GM12874 (cell line): ENCODE data around the gene ZSCAN22.

ENCODE experiments used
- TF ChIP-seq, protein P1 (sequence below): IDR thresholded peaks from 2 replicates; pipeline ENCODE4 v1.5.1; 2011; ENCODE audit warnings: low read depth, mild to moderate bottlenecking, control low read depth, low read length, moderate library complexity; ENCODE audit not compliant: insufficient read depth

ZSCAN22 gene

DNA sequence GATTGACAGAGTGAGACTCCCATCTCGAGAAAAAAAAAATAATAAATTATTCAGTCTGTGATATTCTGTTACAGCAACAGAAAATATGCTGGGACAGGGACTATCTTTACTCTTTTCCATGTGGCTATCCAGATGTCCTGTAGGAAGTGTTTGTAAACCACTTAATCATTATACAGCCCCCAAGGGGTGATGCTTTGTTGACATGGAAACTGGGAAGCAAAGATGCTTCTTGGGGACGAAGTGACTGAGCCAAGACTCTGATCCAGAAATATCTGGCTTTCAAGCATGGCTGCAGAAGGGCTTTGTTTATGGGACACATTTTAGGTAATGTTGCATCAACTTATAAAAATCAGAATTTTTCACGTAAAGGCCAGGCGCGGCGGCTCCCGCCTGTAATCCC lies 42.6 kb upstream of the ZSCAN22 start:
- TF ChIP-seq, protein P1, sequence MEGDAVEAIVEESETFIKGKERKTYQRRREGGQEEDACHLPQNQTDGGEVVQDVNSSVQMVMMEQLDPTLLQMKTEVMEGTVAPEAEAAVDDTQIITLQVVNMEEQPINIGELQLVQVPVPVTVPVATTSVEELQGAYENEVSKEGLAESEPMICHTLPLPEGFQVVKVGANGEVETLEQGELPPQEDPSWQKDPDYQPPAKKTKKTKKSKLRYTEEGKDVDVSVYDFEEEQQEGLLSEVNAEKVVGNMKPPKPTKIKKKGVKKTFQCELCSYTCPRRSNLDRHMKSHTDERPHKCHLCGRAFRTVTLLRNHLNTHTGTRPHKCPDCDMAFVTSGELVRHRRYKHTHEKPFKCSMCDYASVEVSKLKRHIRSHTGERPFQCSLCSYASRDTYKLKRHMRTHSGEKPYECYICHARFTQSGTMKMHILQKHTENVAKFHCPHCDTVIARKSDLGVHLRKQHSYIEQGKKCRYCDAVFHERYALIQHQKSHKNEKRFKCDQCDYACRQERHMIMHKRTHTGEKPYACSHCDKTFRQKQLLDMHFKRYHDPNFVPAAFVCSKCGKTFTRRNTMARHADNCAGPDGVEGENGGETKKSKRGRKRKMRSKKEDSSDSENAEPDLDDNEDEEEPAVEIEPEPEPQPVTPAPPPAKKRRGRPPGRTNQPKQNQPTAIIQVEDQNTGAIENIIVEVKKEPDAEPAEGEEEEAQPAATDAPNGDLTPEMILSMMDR = no peak

DNA sequence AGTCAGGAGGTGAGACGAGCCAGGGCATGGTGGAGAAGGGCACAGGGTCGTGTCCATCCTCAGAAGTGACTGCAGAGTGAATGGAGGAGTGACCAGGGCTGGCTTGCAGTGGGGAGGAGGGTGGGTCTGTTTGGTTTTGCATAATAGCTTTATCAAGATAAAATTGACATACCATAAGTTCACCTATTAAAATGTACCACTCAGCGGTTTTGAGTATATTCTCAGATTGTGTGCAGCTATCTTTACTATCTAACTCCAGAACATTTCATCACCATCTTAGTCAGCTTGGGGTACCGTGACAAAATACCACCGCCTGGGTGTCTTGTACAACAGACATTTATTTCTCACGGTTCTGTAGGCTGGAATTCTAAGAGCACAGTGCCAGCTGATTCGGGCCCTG lies 34.9 kb upstream of the ZSCAN22 start:
- TF ChIP-seq, protein P1 = no peak

DNA sequence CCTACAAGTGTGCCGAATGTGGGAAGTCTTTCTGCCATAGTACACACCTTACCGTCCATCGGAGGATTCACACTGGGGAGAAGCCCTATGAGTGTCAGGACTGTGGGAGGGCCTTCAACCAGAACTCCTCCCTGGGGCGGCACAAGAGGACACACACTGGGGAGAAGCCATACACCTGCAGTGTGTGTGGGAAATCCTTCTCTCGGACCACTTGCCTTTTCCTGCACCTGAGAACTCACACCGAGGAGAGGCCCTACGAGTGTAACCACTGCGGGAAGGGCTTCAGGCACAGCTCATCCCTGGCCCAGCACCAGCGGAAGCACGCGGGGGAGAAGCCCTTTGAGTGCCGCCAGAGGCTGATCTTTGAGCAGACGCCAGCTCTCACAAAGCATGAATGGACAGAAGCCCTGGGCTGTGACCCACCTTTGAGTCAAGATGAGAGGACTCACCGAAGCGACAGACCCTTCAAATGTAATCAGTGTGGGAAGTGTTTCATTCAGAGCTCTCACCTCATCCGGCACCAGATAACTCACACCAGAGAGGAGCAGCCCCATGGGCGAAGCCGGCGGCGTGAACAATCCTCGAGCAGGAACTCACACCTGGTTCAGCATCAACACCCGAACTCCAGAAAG lies 31.9 kb upstream of the ZSCAN22 start:
- TF ChIP-seq, protein P1 = no peak

DNA sequence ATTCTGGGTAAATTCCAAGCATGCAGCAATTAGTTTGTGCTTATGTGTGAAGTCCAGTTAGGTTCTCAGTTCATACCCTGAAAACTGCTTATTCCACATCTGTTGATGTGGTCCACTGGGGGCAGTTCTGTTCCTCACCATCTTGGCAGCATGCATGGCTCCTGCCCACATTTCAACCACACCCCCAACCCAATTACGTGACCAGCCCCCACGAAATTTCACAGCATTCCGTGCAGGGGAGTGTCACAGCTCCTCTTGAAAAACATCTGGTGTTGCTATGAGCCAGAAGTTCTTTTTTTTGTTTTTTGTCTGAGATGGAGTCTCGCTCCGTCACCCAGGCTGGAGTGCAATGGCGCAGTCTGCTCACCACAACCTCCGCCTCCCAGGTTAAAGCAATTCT lies 30.7 kb upstream of the ZSCAN22 start:
- TF ChIP-seq, protein P1 = no peak

DNA sequence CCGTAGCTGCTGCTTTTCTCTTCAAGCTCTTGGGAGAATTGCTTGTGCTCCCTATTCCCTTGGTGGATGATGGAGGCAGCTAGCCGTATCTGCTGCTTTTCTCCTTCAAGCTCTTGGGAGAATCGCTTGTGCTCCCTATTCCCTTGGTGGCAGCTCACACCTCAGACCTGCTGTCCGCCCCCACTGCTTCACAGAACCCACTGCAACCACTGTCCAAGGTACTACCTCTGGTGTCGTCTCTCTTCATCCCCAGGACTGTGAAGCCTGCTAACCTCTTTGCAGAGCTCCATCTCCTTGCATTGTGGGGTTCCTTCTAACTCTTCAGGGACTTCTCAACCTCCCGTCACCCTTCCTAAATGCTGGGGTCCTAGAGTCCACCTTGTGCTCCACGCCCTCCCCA lies 26.2 kb upstream of the ZSCAN22 start:
- TF ChIP-seq, protein P1 = no peak

DNA sequence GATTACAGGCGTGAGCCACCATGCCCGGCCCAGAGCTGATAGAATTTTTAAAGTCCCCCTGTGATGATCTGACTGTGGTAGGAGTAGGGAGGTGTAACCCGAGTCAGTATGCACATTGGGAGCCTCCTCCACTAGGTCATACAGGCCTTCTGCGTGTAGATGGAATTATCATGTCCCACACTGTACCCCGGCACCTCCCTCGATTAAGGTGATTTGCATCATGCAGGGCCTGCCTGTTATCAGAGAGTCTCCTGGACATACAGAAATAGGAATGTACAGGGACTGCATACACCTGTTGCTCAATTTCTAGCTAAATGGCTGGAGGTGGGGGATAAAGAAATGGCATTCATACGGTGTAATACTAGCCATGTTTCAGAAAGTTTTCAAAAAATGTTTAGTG lies 22.5 kb upstream of the ZSCAN22 start:
- TF ChIP-seq, protein P1 = no peak

DNA sequence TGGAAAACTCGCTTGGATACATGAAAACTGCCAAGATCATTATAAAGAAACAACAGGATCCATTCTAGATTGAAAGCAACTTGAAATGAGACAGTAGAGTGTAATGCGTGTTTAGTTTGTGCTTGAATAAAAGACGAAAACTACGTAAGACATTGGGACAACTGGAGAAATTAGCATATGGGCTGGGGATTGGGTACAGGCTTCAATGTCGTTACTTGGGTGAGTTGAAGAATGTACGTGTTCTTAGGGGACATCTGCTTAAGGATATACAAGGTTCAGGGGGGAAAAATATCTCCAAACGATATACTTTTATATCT lies 22.1 kb upstream of the ZSCAN22 start:
- TF ChIP-seq, protein P1 = no peak
